PC-9 (cell line): ENCODE data around the gene FAF1. TPM values are rescaled to one million over a fixed set of nuclear protein-coding genes. Genes with fewer than 3 reads are reported as not detected.

ENCODE experiments used
- BruUV-seq: library from RNA; stranded (reverse); fragments of 400-500 nt; replicated peaks from 2 replicates; lab custom pipeline; 2021; lab: Mats Ljungman, UMichigan
- CTCF ChIA-PET: fragments of 300-600 bp; sonication (Branson Sonifier 250); formaldehyde crosslinking; loops from one replicate; lab custom pipeline; 2022; ENCODE audit warnings: antibody characterized with exemption; lab: Charles Lee
- POLR2A ChIA-PET: fragments of 300-600 bp; sonication (Branson Sonifier 250); formaldehyde crosslinking; loops from one replicate; lab custom pipeline; 2022; ENCODE audit warnings: antibody characterized with exemption; ENCODE audit not compliant: unreplicated experiment; lab: Charles Lee
- DNase-seq, 2 experiments: peaks; one replicate each; pipeline versions ENCODE4 v3.0.0 to v3.0.0-alpha.2; 2015 to 2022; ENCODE audit warnings: mixed read lengths in 1 of 2
- H2AFZ ChIP-seq: fragments of 200-600 bp; sonication (generic); 2 replicates; pipeline ENCODE4 v1.8.1; 2017; ENCODE audit warnings: antibody characterized with exemption
- H3F3A ChIP-seq: fragments of 200-600 bp; sonication (generic); 2 replicates; pipeline ENCODE4 v1.8.1; 2017; ENCODE audit warnings: antibody characterized with exemption, mild to moderate bottlenecking, low read depth; ENCODE audit not compliant: insufficient read depth
- H3K27ac ChIP-seq: fragments of 200-600 bp; sonication (generic); 2 replicates; pipeline ENCODE4 v1.6.1; 2016; ENCODE audit warnings: mixed run types
- H3K27me3 ChIP-seq: fragments of 200-600 bp; sonication (generic); 2 replicates; pipeline ENCODE4 v1.6.1; 2016; ENCODE audit warnings: low read depth, mixed run types; ENCODE audit not compliant: insufficient read depth
- H3K36me3 ChIP-seq: fragments of 200-600 bp; sonication (generic); 2 replicates; pipeline ENCODE4 v1.6.1; 2016; ENCODE audit warnings: low read depth, mixed run types
- H3K4me1 ChIP-seq: fragments of 200-600 bp; sonication (generic); replicated peaks from 2 replicates; pipeline ENCODE4 v1.6.1; 2016; ENCODE audit warnings: mixed run types; ENCODE audit not compliant: insufficient read depth
- H3K4me2 ChIP-seq: fragments of 200-600 bp; sonication (generic); 2 replicates; pipeline ENCODE4 v1.6.1; 2017; ENCODE audit warnings: mixed run types
- H3K4me3 ChIP-seq: fragments of 200-600 bp; sonication (generic); 2 replicates; pipeline ENCODE4 v1.6.1; 2016; ENCODE audit warnings: mixed run types
- H3K79me2 ChIP-seq: fragments of 200-600 bp; sonication (generic); 2 replicates; pipeline ENCODE4 v1.6.1; 2017; ENCODE audit warnings: low read depth, mixed run types
- H3K9me2 ChIP-seq: fragments of 200-600 bp; sonication (generic); 2 replicates; pipeline ENCODE4 v1.8.1; 2017; ENCODE audit warnings: mild to moderate bottlenecking; ENCODE audit not compliant: insufficient read depth
- H3K9me3 ChIP-seq: fragments of 200-600 bp; sonication (generic); 2 replicates; pipeline ENCODE4 v1.8.1; 2016; ENCODE audit warnings: low read depth; ENCODE audit not compliant: insufficient read depth
- H4K20me1 ChIP-seq: fragments of 200-600 bp; sonication (generic); 2 replicates; pipeline ENCODE4 v1.8.1; 2017; ENCODE audit not compliant: insufficient read depth
- CTCF ChIP-seq: fragments of 200-600 bp; sonication (generic); conservative IDR thresholded peaks from 2 replicates; pipeline ENCODE4 v1.6.1; 2017; ENCODE audit warnings: mixed run types, antibody characterized with exemption, mild to moderate bottlenecking, moderate library complexity
- EZH2 ChIP-seq: fragments of 200-600 bp; sonication (generic); IDR thresholded peaks from 2 replicates; pipeline ENCODE4 v1.8.0; 2017; ENCODE audit warnings: antibody characterized with exemption, low read depth
- intact Hi-C: fragments of 100-400 bp; cut with micrococcal nuclease; formaldehyde crosslinking; loops from one replicate; pipeline ENCODE4 v1.10.0; 2022; ENCODE audit not compliant: unreplicated experiment
- total RNA-seq: library from RNA; stranded (reverse); gene quantifications from 2 replicates; pipeline ENCODE4 v1.2.3, GENCODE V29; 2021

Gene FAF1
- total RNA-seq, 1 experiment from 2014 or later, result 105 TPM

DNA sequence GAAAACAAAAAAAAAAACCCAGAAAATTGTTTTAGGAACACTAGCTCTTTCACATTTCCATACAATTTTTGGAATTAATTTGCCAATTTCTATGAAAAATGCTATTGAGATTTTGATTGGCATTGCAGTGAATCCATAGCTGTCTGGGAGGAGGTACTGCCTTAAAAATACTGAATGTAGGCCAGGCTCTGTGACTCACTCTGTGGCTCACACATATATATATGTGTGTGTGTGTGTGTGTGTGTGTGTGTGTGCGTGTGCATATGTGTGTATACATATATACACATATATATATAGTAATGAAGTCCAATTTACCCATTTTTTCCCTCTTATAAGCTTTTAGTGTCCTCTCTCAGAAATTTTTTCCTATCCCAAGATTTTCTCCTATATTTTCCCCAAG, 322.6 kb downstream of the FAF1 start:
- DNase-seq, result no peak
- Histone ChIP-seq H3K27me3 (no peaks in the 10 kb centered on the region), H3K4me1 (no peaks in the 10 kb centered on the region), H4K20me1 (no peaks in the 10 kb centered on the region), H3K79me2 (no peaks in the 10 kb centered on the region), H3K4me2 (no peak overlapping the region), H3K9me3 (no peaks in the 10 kb centered on the region), H3K36me3 (no peaks in the 10 kb centered on the region), H3F3A (no peaks in the 10 kb centered on the region), H3K4me3 (no peak overlapping the region), H3K27ac (no peak overlapping the region), H2AFZ (no peak overlapping the region), H3K9me2 (no peaks in the 10 kb centered on the region)
- intact Hi-C loops, result no loop called here
- ChIA-PET CTCF (no interaction called here), POLR2A (no interaction called here)
- no peak for TF ChIP-seq EZH2
- TF ChIP-seq CTCF, result no peak
- no TSS peak for BruUV-seq

- ChIA-PET POLR2A (no interaction called here), CTCF (interaction anchor here (0.7 kb wide), 1 partner anchor 69 kb away, joined by 3 read pairs; no protein-coding TSS in a partner anchor)
- Histone ChIP-seq H3K4me2 (no peak overlapping the region), H3K27ac (no peak overlapping the region), H3K9me3 (no peaks in the 10 kb centered on the region), H3K9me2 (no peaks in the 10 kb centered on the region), H3K79me2 (no peaks in the 10 kb centered on the region), H4K20me1 (no peaks in the 10 kb centered on the region), H3K4me3 (no peak overlapping the region), H3K27me3 (no peaks in the 10 kb centered on the region), H3K36me3 (no peaks in the 10 kb centered on the region), H2AFZ (no peak overlapping the region), H3K4me1 (no peaks in the 10 kb centered on the region), H3F3A (no peaks in the 10 kb centered on the region)
- DNase-seq, result no peak
- intact Hi-C loops, result no loop called here
- TF ChIP-seq EZH2, result no peak
- no peak for TF ChIP-seq CTCF
- BruUV-seq, result no TSS peak
Observed at GRCh38 chr1:50634251-50634650, 325.8 kb downstream of the FAF1 start.

- H3K4me3 ChIP-seq, result no peak overlapping the region
- DNase-seq, result no peak
- no peaks in the 10 kb centered on the region for H3K36me3 ChIP-seq
- H3K9me3 ChIP-seq, result no peaks in the 10 kb centered on the region
- no peaks in the 10 kb centered on the region for H3K79me2 ChIP-seq
- H3K4me2 ChIP-seq, result no peak overlapping the region
- no peaks in the 10 kb centered on the region for H3K4me1 ChIP-seq
- POLR2A ChIA-PET, result no interaction called here
- BruUV-seq, result no TSS peak
- no peak overlapping the region for H2AFZ ChIP-seq
- H3K27ac ChIP-seq, result no peak overlapping the region
- no peaks in the 10 kb centered on the region for H3K27me3 ChIP-seq
- CTCF ChIA-PET, result no interaction called here
- H3F3A ChIP-seq, result no peaks in the 10 kb centered on the region
- intact Hi-C loops, result no loop called here
- H4K20me1 ChIP-seq, result no peaks in the 10 kb centered on the region
- H3K9me2 ChIP-seq, result no peaks in the 10 kb centered on the region
- TF ChIP-seq CTCF (no peak), EZH2 (no peak)
Observed at GRCh38 chr1:50633465-50633864, 326.6 kb downstream of the FAF1 start.
